Tibial nerve (tissue), 3 donors: Measurements from ENCODE around the gene MKLN1.

Experiments used
- CTCF ChIP-seq, 5 experiments: fragments of 200-600 bp in 3 of 5; fragments of 450-650 bp in 2 of 5; sonication (generic) in 3 of 5; IDR thresholded peaks; one replicate each; pipeline ENCODE4 v1.5.1; 2016 to 2019; ENCODE audit warnings: antibody characterized with exemption in 5 of 5, mild to moderate bottlenecking in 3 of 5, moderate library complexity in 2 of 5
- POLR2A ChIP-seq, 2 donors: fragments of 450-650 bp; IDR thresholded peaks; one replicate each; pipeline ENCODE4 v1.6.1; 2017; ENCODE audit warnings: antibody characterized with exemption in 2 of 2, mild to moderate bottlenecking in 2 of 2, moderate library complexity in 2 of 2

DNA sequence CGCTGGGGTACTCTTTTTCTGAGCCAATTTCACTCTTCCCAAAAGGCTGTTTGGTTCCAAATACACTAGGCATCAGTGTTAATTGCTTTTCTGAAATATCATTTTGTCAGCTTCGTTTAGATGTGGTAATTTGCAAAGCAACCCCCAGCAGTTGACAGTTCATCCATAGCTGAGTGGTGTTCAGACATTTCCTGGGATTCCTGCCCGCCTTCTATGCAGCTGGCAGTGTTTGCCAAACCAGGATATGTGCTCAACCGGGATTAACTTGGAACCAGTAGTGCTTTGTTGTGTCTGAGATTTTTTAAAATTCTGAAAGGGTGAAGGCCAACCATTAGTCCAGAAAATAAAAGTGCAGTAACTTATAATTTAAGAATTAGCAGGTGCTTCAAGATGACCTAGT lies 25.2 kb upstream of the MKLN1 start:
- no peak for TF ChIP-seq CTCF (IDR thresholded peaks at IDR 0.05)
- TF ChIP-seq POLR2A (IDR thresholded peaks at IDR 0.05) = no peak
